IMR-90 (cell line): ENCODE results near the gene TRAIP. TPM values are rescaled to one million over a fixed set of nuclear protein-coding genes. Genes with fewer than 3 reads are reported as not detected.

Experiments used
- ATAC-seq: fragments of 200-7000 bp; cut with Tn5 transposase; 2 replicates; pipeline ENCODE4 v1.9.1; 2020; ENCODE audit warnings: low read depth, mild to moderate bottlenecking, moderate library complexity
- BruUV-seq: library from RNA; stranded (reverse); fragments of 400-500 nt; replicated peaks from 2 replicates; lab custom pipeline; 2021; lab: Mats Ljungman, UMichigan
- CTCF ChIA-PET: fragments of 300-600 bp; formaldehyde crosslinking; extraction: SDS; loops from one replicate; lab custom pipeline; 2021; ENCODE audit warnings: antibody characterized with exemption; lab: Yijun Ruan, JAX
- POLR2A ChIA-PET: fragments of 300-600 bp; sonication (Branson Sonifier 250); formaldehyde crosslinking; loops from one replicate; lab custom pipeline; 2022; ENCODE audit warnings: antibody characterized with exemption; ENCODE audit not compliant: unreplicated experiment; lab: Charles Lee
- DNase-seq: peaks from one replicate; pipeline ENCODE4 v3.0.0; 2013
- H2AFZ ChIP-seq: replicated peaks from 2 replicates; pipeline ENCODE3; 2013; ENCODE audit warnings: low read length, mild to moderate bottlenecking; ENCODE audit not compliant: poor library complexity
- H2AK5ac ChIP-seq: 2 replicates; pipeline ENCODE4 v1.6.1; 2013; ENCODE audit warnings: low read depth, low read length, inconsistent platforms
- H2AK9ac ChIP-seq: replicated peaks from 2 replicates; pipeline ENCODE3; 2013; ENCODE audit warnings: mild to moderate bottlenecking, low read depth, low read length, moderate library complexity; ENCODE audit not compliant: poor library complexity
- H2BK120ac ChIP-seq: 2 replicates; pipeline ENCODE4 v1.6.1; 2013; ENCODE audit warnings: low read depth, low read length, inconsistent platforms
- H2BK15ac ChIP-seq: 3 replicates; pipeline ENCODE4 v1.6.1; 2013; ENCODE audit warnings: low read depth, low read length, inconsistent platforms
- H2BK20ac ChIP-seq: 2 replicates; pipeline ENCODE4 v1.6.1; 2013; ENCODE audit warnings: low read depth, mild to moderate bottlenecking, inconsistent platforms, low read length, moderate library complexity
- H2BK5ac ChIP-seq: 2 replicates; pipeline ENCODE4 v1.6.1; 2013; ENCODE audit warnings: mild to moderate bottlenecking, low read depth, low read length, inconsistent platforms; ENCODE audit not compliant: poor library complexity, severe bottlenecking
- H3K14ac ChIP-seq: replicated peaks from 2 replicates; pipeline ENCODE4 v1.6.1; 2013; ENCODE audit warnings: low read depth, low read length, inconsistent platforms
- H3K18ac ChIP-seq: 2 replicates; pipeline ENCODE4 v1.6.1; 2013; ENCODE audit warnings: low read depth, low read length, control low read depth
- H3K23ac ChIP-seq: 2 replicates; pipeline ENCODE4 v1.6.1; 2013; ENCODE audit warnings: low read depth, low read length, inconsistent platforms
- H3K27ac ChIP-seq: 2 replicates; pipeline ENCODE4 v1.5.1; 2013; ENCODE audit warnings: mild to moderate bottlenecking, control low read depth, low read length; ENCODE audit not compliant: insufficient read depth
- H3K27me3 ChIP-seq: 2 replicates; pipeline ENCODE4 v1.6.1; 2013; ENCODE audit warnings: low read length; ENCODE audit not compliant: control insufficient read depth, insufficient read depth
- H3K36me3 ChIP-seq: 2 replicates; pipeline ENCODE4 v1.6.1; 2013; ENCODE audit warnings: low read length, mixed read lengths; ENCODE audit not compliant: control insufficient read depth, insufficient read depth
- H3K4ac ChIP-seq: 2 replicates; pipeline ENCODE4 v1.6.1; 2013; ENCODE audit warnings: low read depth, low read length, inconsistent platforms
- H3K4me1 ChIP-seq: 2 replicates; pipeline ENCODE4 v1.6.1; 2013; ENCODE audit warnings: low read length, mixed read lengths; ENCODE audit not compliant: control insufficient read depth, insufficient read depth
- H3K4me2 ChIP-seq: 2 replicates; pipeline ENCODE4 v1.6.1; 2013; ENCODE audit warnings: low read depth, mild to moderate bottlenecking, control low read depth, low read length, moderate library complexity
- H3K4me3 ChIP-seq: 2 replicates; pipeline ENCODE4 v1.5.1; 2013; ENCODE audit warnings: low read depth, mild to moderate bottlenecking, control low read depth, low read length, moderate library complexity; ENCODE audit not compliant: insufficient read depth
- H3K56ac ChIP-seq: 2 replicates; pipeline ENCODE4 v1.6.1; 2013; ENCODE audit warnings: low read length, inconsistent platforms; ENCODE audit not compliant: insufficient read depth; ENCODE audit errors: extremely low read depth
- H3K79me1 ChIP-seq, 2 experiments: 2 replicates each; pipeline ENCODE4 v1.6.1; 2013; ENCODE audit warnings: low read length in 2 of 2, inconsistent platforms in 1 of 2, low read depth in 1 of 2
- H3K9ac ChIP-seq: 2 replicates; pipeline ENCODE4 v1.6.1; 2013; ENCODE audit warnings: low read depth, low read length, control low read depth
- H3K9me1 ChIP-seq: 2 replicates; pipeline ENCODE4 v1.6.1; 2013; ENCODE audit warnings: low read length, inconsistent platforms; ENCODE audit not compliant: insufficient read depth
- H3K9me3 ChIP-seq: 2 replicates; pipeline ENCODE4 v1.6.1; 2013; ENCODE audit warnings: low read length; ENCODE audit not compliant: control insufficient read depth, insufficient read depth
- H4K20me1 ChIP-seq: 2 replicates; pipeline ENCODE4 v1.6.1; 2013; ENCODE audit warnings: low read length, inconsistent platforms; ENCODE audit not compliant: insufficient read depth
- H4K5ac ChIP-seq: 2 replicates; pipeline ENCODE4 v1.6.1; 2013; ENCODE audit warnings: mild to moderate bottlenecking, low read depth, low read length, control low read depth
- H4K8ac ChIP-seq, 2 experiments: 2 replicates each; pipeline ENCODE4 v1.6.1; 2013; ENCODE audit warnings: low read depth in 2 of 2, low read length in 2 of 2, control low read depth in 1 of 2, inconsistent platforms in 1 of 2
- H4K91ac ChIP-seq: 2 replicates; pipeline ENCODE4 v1.6.1; 2013; ENCODE audit warnings: low read depth, low read length, inconsistent platforms; ENCODE audit not compliant: insufficient read depth
- BHLHE40 ChIP-seq: fragments of 150-350 bp; IDR thresholded peaks from 2 replicates; pipeline ENCODE4 v1.6.1; 2016; ENCODE audit warnings: mild to moderate bottlenecking, low read depth, low read length
- ELK1 ChIP-seq: fragments of 150-350 bp; IDR thresholded peaks from 2 replicates; pipeline ENCODE4 v1.6.1; 2016; ENCODE audit warnings: low read depth, mild to moderate bottlenecking, low read length, moderate library complexity, borderline replicate concordance
- MAZ ChIP-seq: IDR thresholded peaks from 2 replicates; pipeline ENCODE4 v1.6.1; 2012; ENCODE audit warnings: low read depth, mild to moderate bottlenecking, low read length, improper control_type of control experiment, moderate library complexity, borderline replicate concordance
- NFE2L2 ChIP-seq: fragments of 150-350 bp; IDR thresholded peaks from 2 replicates; pipeline ENCODE4 v1.6.1; 2016; ENCODE audit warnings: low read depth, mild to moderate bottlenecking, low read length
- RAD21 ChIP-seq: IDR thresholded peaks from 2 replicates; pipeline ENCODE4 v1.6.1; 2012; ENCODE audit warnings: low read length, improper control_type of control experiment
- WGBS, 2 experiments: methylation state at CpG; one replicate each; pipeline versions ENCODE4 v1.1.5 to v1.1.7; 2013; ENCODE audit warnings: missing lambda C conversion rate in 2 of 2; ENCODE audit not compliant: insufficient read length in 1 of 2; ENCODE audit errors: extremely low coverage in 2 of 2; 5-methylcytosine and 5-hydroxymethylcytosine counted together
- dilution Hi-C: fragments of 300-500 bp; cut with HindIII; formaldehyde crosslinking; loops from one replicate; pipeline ENCODE4 v1.14.3; 2018; ENCODE audit warnings: low sequenced_read_pairs; ENCODE audit not compliant: unreplicated experiment
- in situ Hi-C: fragments of 300-500 bp; cut with MboI; formaldehyde crosslinking; loops from 3 replicates; pipeline ENCODE4 v1.14.3; 2019; ENCODE audit warnings: low sequenced_read_pairs, inconsistent platforms, mixed read lengths
- intact Hi-C: fragments of 100-400 bp; cut with micrococcal nuclease; formaldehyde crosslinking; loops from 2 replicates; pipeline ENCODE4 v1.10.0; 2022
- polyA plus RNA-seq, 3 experiments: library from polyadenylated mRNA; depleted of rRNA; stranded (reverse); fragments of >200 nt; gene quantifications; 2 replicates each; pipeline ENCODE4 v1.2.3, GENCODE V29; 2012; ENCODE audit warnings: low replicate concordance in 1 of 3
- total RNA-seq: library from RNA; depleted of rRNA; stranded (reverse); fragments of >200 nt; gene quantifications from 2 replicates; pipeline ENCODE4 v1.2.3, GENCODE V29; 2012
- TF ChIP-seq, protein P1 (sequence below): conservative IDR thresholded peaks from 2 replicates; pipeline ENCODE4 v1.5.1; 2012; ENCODE audit warnings: mild to moderate bottlenecking, low read depth, low read length, improper control_type of control experiment

The TRAIP gene
- total and polyA plus RNA-seq, 2 of the 4 experiments (the other 2 are of a cell fraction) = 6.3 to 9.2 TPM

GRCh38 chr3:49799105-49799504 is 57.3 kb downstream of the TRAIP start:
- Histone ChIP-seq H4K20me1 (no peaks in the 10 kb centered on the region), H3K9me3 (no peaks in the 10 kb centered on the region), H2BK120ac (no peak overlapping the region), H3K4me1 (peaks cover 9% of the 10 kb centered on the region), H2AK5ac (0 out of 2 replicates have a peak overlapping the region, but pooled peaks have one; percentile 18), H3K9ac (no peak overlapping the region), H3K14ac (no peak overlapping the region), H3K36me3 (no peaks in the 10 kb centered on the region), H4K5ac (no peak overlapping the region), H4K91ac (no peak overlapping the region), H3K18ac (no peak overlapping the region), H2BK20ac (no peak overlapping the region), H3K4ac (peak overlapping the region; percentile 1; the same call in 1 of the 2 replicates), H2AK9ac (peak overlapping the region; percentile 63), H2BK15ac (no peak overlapping the region), H2AFZ (peak overlapping the region; percentile 27), H3K56ac (no peak overlapping the region), H3K9me1 (peaks cover 4% of the 10 kb centered on the region; the same call in 1 of the 2 replicates), H3K4me2 (no peak overlapping the region), H3K4me3 (no peak overlapping the region), H3K79me1 (peaks cover 0 to 6% of the 10 kb centered on the region in 2 experiments; a peak in 1 of 4 replicates), H3K23ac (no peak overlapping the region), H3K27ac (no peak overlapping the region), H3K27me3 (peaks cover 5% of the 10 kb centered on the region; the same call in 1 of the 2 replicates), H4K8ac (no peak overlapping the region; a peak in 1 of 4 replicates), H2BK5ac (no peak overlapping the region)
- no TSS peak for BruUV-seq
- TF ChIP-seq RAD21 (no peak), ELK1 (no peak), BHLHE40 (no peak), NFE2L2 (no peak), MAZ (no peak)
- TF ChIP-seq, protein P1, sequence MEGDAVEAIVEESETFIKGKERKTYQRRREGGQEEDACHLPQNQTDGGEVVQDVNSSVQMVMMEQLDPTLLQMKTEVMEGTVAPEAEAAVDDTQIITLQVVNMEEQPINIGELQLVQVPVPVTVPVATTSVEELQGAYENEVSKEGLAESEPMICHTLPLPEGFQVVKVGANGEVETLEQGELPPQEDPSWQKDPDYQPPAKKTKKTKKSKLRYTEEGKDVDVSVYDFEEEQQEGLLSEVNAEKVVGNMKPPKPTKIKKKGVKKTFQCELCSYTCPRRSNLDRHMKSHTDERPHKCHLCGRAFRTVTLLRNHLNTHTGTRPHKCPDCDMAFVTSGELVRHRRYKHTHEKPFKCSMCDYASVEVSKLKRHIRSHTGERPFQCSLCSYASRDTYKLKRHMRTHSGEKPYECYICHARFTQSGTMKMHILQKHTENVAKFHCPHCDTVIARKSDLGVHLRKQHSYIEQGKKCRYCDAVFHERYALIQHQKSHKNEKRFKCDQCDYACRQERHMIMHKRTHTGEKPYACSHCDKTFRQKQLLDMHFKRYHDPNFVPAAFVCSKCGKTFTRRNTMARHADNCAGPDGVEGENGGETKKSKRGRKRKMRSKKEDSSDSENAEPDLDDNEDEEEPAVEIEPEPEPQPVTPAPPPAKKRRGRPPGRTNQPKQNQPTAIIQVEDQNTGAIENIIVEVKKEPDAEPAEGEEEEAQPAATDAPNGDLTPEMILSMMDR = no peak
- DNase-seq (no peak), ATAC-seq (no peak)
- in situ Hi-C loops = no loop called here
- CTCF ChIA-PET = interaction anchor here (1.3 kb wide), 1 partner anchor 30 kb away, joined by 3 read pairs; no protein-coding TSS in a partner anchor
- POLR2A ChIA-PET = no interaction called here
- dilution Hi-C loops = no loop called here
- WGBS, 2 experiments = no CpG with 5 or more reads among the region's 1 CpG
- intact Hi-C loops = no loop called here
